ENCODE results near the gene GHRHR.

GRCh38 chr7:30965372-30965771, 1.6 kb downstream of the GHRHR start:
- no peak for TF ChIP-seq CTCF (conservative IDR thresholded peaks at IDR 0.05; ENCODE audit: low read depth, low read length)
- no peak for TF ChIP-seq POLR2A (IDR thresholded peaks at IDR 0.05; ENCODE audit: low read depth, low read length)
- no peak for TF ChIP-seq ELK1 (IDR thresholded peaks at IDR 0.05; ENCODE audit: borderline replicate concordance, low read depth, low read length)
- TF ChIP-seq RFX5 (IDR thresholded peaks at IDR 0.05; ENCODE audit: low read depth, low read length) = no peak
- no peak for TF ChIP-seq MXI1 (IDR thresholded peaks at IDR 0.05; ENCODE audit: borderline replicate concordance, low read depth, low read length)
- TF ChIP-seq CEBPB (IDR thresholded peaks at IDR 0.05; ENCODE audit: low read depth, low read length) = no peak
